HCT116 (cell line): ENCODE data around the gene SRGAP1. TPM values are rescaled to one million over a fixed set of nuclear protein-coding genes. Genes with fewer than 3 reads are reported as not detected.

ENCODE experiments used
- ATAC-seq: fragments of 200-7000 bp; cut with Tn5 transposase; 2 replicates; pipeline ENCODE4 v1.9.1; 2020; ENCODE audit warnings: mild to moderate bottlenecking, moderate library complexity
- BruUV-seq: library from RNA; stranded (reverse); fragments of 400-500 nt; replicated peaks from 2 replicates; lab custom pipeline; 2021; lab: Mats Ljungman, UMichigan
- CTCF ChIA-PET: fragments of 300-600 bp; sonication (Branson Sonifier 250); formaldehyde crosslinking; loops from one replicate; lab custom pipeline; 2021; ENCODE audit warnings: antibody characterized with exemption; lab: Charles Lee
- POLR2A ChIA-PET: fragments of 300-600, 350-600 bp; sonication (Branson Sonifier 250); formaldehyde crosslinking; loops from one replicate; lab custom pipeline; 2021; ENCODE audit warnings: antibody characterized with exemption; lab: Charles Lee
- RAD21 ChIA-PET, 2 experiments: fragments of 300-600 bp; sonication (Branson Sonifier 250); formaldehyde crosslinking; loops; one replicate each; lab custom pipeline; 2023; ENCODE audit warnings: low total read pairs in 2 of 2; ENCODE audit not compliant: uncharacterized antibody in 2 of 2, unreplicated experiment in 2 of 2, low non-redundant PET in 1 of 2; lab: Charles Lee
- DNase-seq: peaks from one replicate; pipeline ENCODE4 v3.0.0-alpha.2; 2010; ENCODE audit warnings: low read depth, low spot score
- H2AFZ ChIP-seq: fragments of 200-600 bp; shearing (Covaris generic), sonication (generic); 2 replicates; pipeline ENCODE4 v1.6.1; 2017; ENCODE audit warnings: low read depth, mixed run types, mixed read lengths, antibody characterized with exemption, low read length; ENCODE audit not compliant: poor library complexity, severe bottlenecking
- H3K27ac ChIP-seq: 2 replicates; pipeline ENCODE4 v1.5.1; 2012; ENCODE audit warnings: low read depth, low read length
- H3K27me3 ChIP-seq: fragments of 200-600 bp; sonication (generic); 2 replicates; pipeline ENCODE4 v1.6.1; 2016; ENCODE audit warnings: mixed run types, low read length, mixed read lengths; ENCODE audit not compliant: insufficient read depth
- H3K36me3 ChIP-seq, 2 experiments: fragments of 200-500 bp in 1 of 2; fragments of 200-600 bp in 1 of 2; sonication (Bioruptor generic) in 1 of 2; sonication (generic) in 1 of 2; 2 replicates each; pipeline versions ENCODE4 v1.5.1 to v1.6.1; 2014 to 2016; ENCODE audit warnings: low read length in 2 of 2, inconsistent platforms in 1 of 2, mixed read lengths in 1 of 2, mixed run types in 1 of 2; ENCODE audit not compliant: insufficient read depth in 2 of 2, control insufficient read depth in 1 of 2
- H3K4me1 ChIP-seq, 2 experiments: fragments of 200-600 bp in 1 of 2; sonication (generic) in 1 of 2; 2 replicates each; pipeline versions ENCODE4 v1.5.1 to v1.6.1; 2012 to 2017; ENCODE audit warnings: low read length in 2 of 2, inconsistent platforms in 1 of 2, mild to moderate bottlenecking in 1 of 2, mixed read lengths in 1 of 2, mixed run types in 1 of 2, moderate library complexity in 1 of 2; ENCODE audit not compliant: insufficient read depth in 2 of 2, control insufficient read depth in 1 of 2
- H3K4me2 ChIP-seq: fragments of 200-600 bp; sonication (generic); 2 replicates; pipeline ENCODE4 v1.6.1; 2017; ENCODE audit warnings: mixed run types, low read length, mixed read lengths
- H3K4me3 ChIP-seq, 2 experiments: fragments of 200-600 bp in 1 of 2; sonication (generic) in 1 of 2; replicated peaks in 1 of 2; 2 replicates each; pipeline ENCODE4 v1.5.1; 2011 to 2016; ENCODE audit warnings: low read length in 2 of 2, control low read depth in 1 of 2, low read depth in 1 of 2, mild to moderate bottlenecking in 1 of 2, mixed read lengths in 1 of 2, mixed run types in 1 of 2
- H3K79me2 ChIP-seq: fragments of 200-600 bp; sonication (generic); 2 replicates; pipeline ENCODE4 v1.6.1; 2017; ENCODE audit warnings: mild to moderate bottlenecking, mixed run types, low read length, moderate library complexity, mixed read lengths; ENCODE audit not compliant: insufficient read depth
- H3K9ac ChIP-seq: fragments of 200-600 bp; sonication (generic); 2 replicates; pipeline ENCODE4 v1.6.1; 2016; ENCODE audit warnings: low read length, mixed read lengths
- H3K9me2 ChIP-seq: fragments of 200-600 bp; sonication (generic), shearing (Covaris generic); 2 replicates; pipeline ENCODE4 v1.6.1; 2017; ENCODE audit warnings: mixed run types, mild to moderate bottlenecking, moderate library complexity; ENCODE audit not compliant: insufficient read depth
- H3K9me3 ChIP-seq, 2 experiments: fragments of 200-500 bp in 1 of 2; fragments of 200-600 bp in 1 of 2; sonication (Bioruptor generic) in 1 of 2; sonication (generic) in 1 of 2; 2 replicates each; pipeline ENCODE4 v1.6.1; 2014 to 2017; ENCODE audit warnings: low read length in 2 of 2, mixed read lengths in 2 of 2, inconsistent platforms in 1 of 2, low read depth in 1 of 2, mild to moderate bottlenecking in 1 of 2, mixed run types in 1 of 2, moderate library complexity in 1 of 2; ENCODE audit not compliant: control insufficient read depth in 1 of 2, insufficient read depth in 1 of 2
- H4K20me1 ChIP-seq: fragments of 200-600 bp; sonication (generic), shearing (Covaris generic); 2 replicates; pipeline ENCODE4 v1.6.1; 2017; ENCODE audit warnings: mixed run types, mild to moderate bottlenecking, moderate library complexity; ENCODE audit not compliant: insufficient read depth
- ATF3 ChIP-seq: IDR thresholded peaks from 2 replicates; pipeline ENCODE4 v1.6.1; 2012
- CTCF ChIP-seq, 3 experiments: fragments of 200-600 bp in 1 of 3; sonication (generic) in 1 of 3; IDR thresholded peaks in 2 of 3; conservative IDR thresholded peaks in 1 of 3; 2 replicates each; pipeline ENCODE4 v1.5.1; 2012 to 2017; ENCODE audit warnings: low read depth in 2 of 3, low read length in 2 of 3, antibody characterized with exemption in 1 of 3, borderline replicate concordance in 1 of 3, control low read depth in 1 of 3, mild to moderate bottlenecking in 1 of 3, mixed read lengths in 1 of 3, mixed run types in 1 of 3, moderate library complexity in 1 of 3; ENCODE audit not compliant: insufficient read depth in 1 of 3
- FOSL1 ChIP-seq: IDR thresholded peaks from 2 replicates; pipeline ENCODE4 v1.6.1; 2012; ENCODE audit warnings: low read depth
- POLR2AphosphoS5 ChIP-seq: IDR thresholded peaks from 2 replicates; pipeline ENCODE4 v1.6.1; 2011; ENCODE audit warnings: mild to moderate bottlenecking, low read depth, low read length, moderate library complexity
- REST ChIP-seq: IDR thresholded peaks from 2 replicates; pipeline ENCODE4 v1.6.1; 2012; ENCODE audit warnings: low read depth
- YY1 ChIP-seq: IDR thresholded peaks from 2 replicates; pipeline ENCODE4 v1.6.1; 2011; ENCODE audit warnings: low read length, low read depth, moderate library complexity, mild to moderate bottlenecking; ENCODE audit not compliant: insufficient replicate concordance; ENCODE audit errors: extremely low read depth
- ZBTB33 ChIP-seq: IDR thresholded peaks from 2 replicates; pipeline ENCODE4 v1.6.1; 2011; ENCODE audit warnings: mild to moderate bottlenecking, low read length, moderate library complexity; ENCODE audit not compliant: insufficient replicate concordance; ENCODE audit errors: extremely low read depth
- intact Hi-C: fragments of 100-400 bp; cut with micrococcal nuclease; formaldehyde crosslinking; loops from 2 replicates; pipeline ENCODE4 v1.10.0; 2022
- total RNA-seq: library from RNA; stranded (reverse); gene quantifications from one replicate; pipeline ENCODE4 v1.2.1, GENCODE V29; 2021; ENCODE audit not compliant: unreplicated experiment

SRGAP1 gene
- total RNA-seq, 1 experiment from 2014 or later, result 16.6 TPM

- Histone ChIP-seq H4K20me1 (no peaks in the 10 kb centered on the region), H3K9ac (peak overlapping the region; percentile 85), H3K4me3 (peak overlapping the region; percentile 77 to 97), H3K27ac (no peak overlapping the region), H3K27me3 (no peaks in the 10 kb centered on the region), H3K4me1 (peaks cover 7 to 27% of the 10 kb centered on the region in 2 experiments; a peak in 3 of 4 replicates), H3K79me2 (peaks cover 64% of the 10 kb centered on the region), H3K9me2 (no peaks in the 10 kb centered on the region), H3K9me3 (no peaks in the 10 kb centered on the region), H3K36me3 (no peaks in the 10 kb centered on the region), H2AFZ (no peak overlapping the region), H3K4me2 (peak overlapping the region; percentile 91)
- ATAC-seq (no peak), DNase-seq (no peak)
- ChIA-PET POLR2A (no interaction called here), CTCF (interaction anchor here (2.2 kb wide), 1 partner anchor 8 kb away, joined by 8 read pairs; no protein-coding TSS in a partner anchor), RAD21 (no interaction called here)
- no TSS peak for BruUV-seq
- intact Hi-C loops, result loop anchor here (2.0 to 10.0 kb wide), 2 partner anchors 73 to 129 kb away; no protein-coding TSS in a partner anchor
- TF ChIP-seq CTCF (IDR thresholded peaks at IDR 0.05 in 2 of 3, conservative IDR thresholded peaks at IDR 0.05 in 1 of 3; ENCODE audit: borderline replicate concordance in 1 of 3, insufficient read depth in 1 of 3, low read depth in 2 of 3, low read length in 2 of 3) (no peak), YY1 (no peak)
Observed at GRCh38 chr12:63845726-63846125, 1.2 kb downstream of the SRGAP1 start.

GRCh38 chr12:63846238-63846967 is 1.9 kb downstream of the SRGAP1 start:
- Histone ChIP-seq H3K4me3 (peak overlapping the region; percentile 77 to 97; a peak in 3 of 4 replicates), H3K4me2 (peak overlapping the region; percentile 91), H3K9me2 (no peaks in the 10 kb centered on the region), H3K36me3 (no peaks in the 10 kb centered on the region), H3K9me3 (no peaks in the 10 kb centered on the region), H2AFZ (no peak overlapping the region), H3K9ac (peak overlapping the region; percentile 85), H3K4me1 (peaks cover 7 to 27% of the 10 kb centered on the region in 2 experiments; a peak in 3 of 4 replicates), H3K27me3 (no peaks in the 10 kb centered on the region), H3K27ac (no peak overlapping the region), H4K20me1 (no peaks in the 10 kb centered on the region), H3K79me2 (peaks cover 71% of the 10 kb centered on the region)
- no TSS peak for BruUV-seq
- ChIA-PET CTCF (no interaction called here), POLR2A (no interaction called here), RAD21 (no interaction called here)
- intact Hi-C loops, result loop anchor here (10.0 kb wide), 1 partner anchor 128 kb away; no protein-coding TSS in a partner anchor
- ATAC-seq (no peak), DNase-seq (no peak)
- TF ChIP-seq FOSL1 (no peak), REST (no peak), YY1 (no peak), POLR2AphosphoS5 (no peak), ATF3 (no peak), ZBTB33 (no peak)
